OCI-M1 (cell line): Measurements from ENCODE around the gene TMEM8B.
"Not testable (repeated sequence)": the region's sequence is repeated elsewhere in the genome, so short reads cannot be mapped to it uniquely, and the experiment has no call there.

Experiments
- DNase-seq: peaks from one replicate; lab custom pipeline; 2025; lab: John Stamatoyannopoulos, UW

Gene TMEM8B

DNA sequence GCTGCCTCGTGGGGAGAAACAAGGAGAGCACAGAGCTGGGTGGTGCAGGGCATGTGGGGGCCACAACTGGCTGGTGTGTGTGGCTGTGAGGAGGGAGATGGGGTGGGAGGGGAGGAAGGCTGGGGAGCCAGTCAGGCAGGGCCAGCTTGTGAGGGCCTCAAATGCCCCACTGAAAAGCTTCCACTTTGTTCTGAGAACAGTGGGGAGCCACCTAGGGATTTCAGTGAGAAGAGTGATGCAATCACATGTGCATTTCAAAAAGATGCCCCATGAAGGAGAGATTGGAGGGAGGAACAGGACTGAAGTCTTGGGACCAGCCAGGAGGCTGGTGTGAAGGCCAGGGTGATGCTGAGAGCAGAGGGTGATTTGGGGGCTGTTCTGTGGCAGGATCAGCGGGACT lies 39.9 kb downstream of the TMEM8B start:
- no peak for DNase-seq

DNA sequence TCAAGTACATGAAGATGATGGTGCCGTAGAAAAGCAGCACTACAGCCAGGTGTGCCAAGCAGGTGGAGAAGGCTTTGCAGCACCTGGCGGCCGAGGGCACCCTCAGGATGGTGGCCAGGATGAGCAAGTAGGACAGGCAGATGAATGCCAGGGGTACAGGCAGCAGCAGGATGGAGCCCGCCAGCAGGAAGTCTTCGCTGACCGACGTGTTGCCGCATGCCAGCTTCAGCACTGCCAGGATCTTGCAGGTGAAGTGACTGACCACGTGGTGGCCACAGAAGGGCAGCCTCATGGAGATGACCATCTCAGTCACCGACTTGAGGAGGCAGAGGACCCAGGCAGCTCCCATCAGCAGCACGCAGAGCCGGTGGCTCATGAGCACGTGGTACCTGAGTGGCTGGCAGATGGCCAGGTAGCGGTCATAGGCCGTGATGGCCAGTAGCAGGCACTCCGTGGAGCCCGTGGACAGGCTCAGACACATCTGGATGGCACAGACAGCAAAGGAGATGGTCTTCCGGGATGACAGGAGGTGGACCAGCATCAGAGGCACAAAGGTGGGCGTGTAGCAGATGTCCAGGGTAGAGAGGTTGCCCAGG lies 40.7 kb downstream of the TMEM8B start:
- DNase-seq = no peak

DNA sequence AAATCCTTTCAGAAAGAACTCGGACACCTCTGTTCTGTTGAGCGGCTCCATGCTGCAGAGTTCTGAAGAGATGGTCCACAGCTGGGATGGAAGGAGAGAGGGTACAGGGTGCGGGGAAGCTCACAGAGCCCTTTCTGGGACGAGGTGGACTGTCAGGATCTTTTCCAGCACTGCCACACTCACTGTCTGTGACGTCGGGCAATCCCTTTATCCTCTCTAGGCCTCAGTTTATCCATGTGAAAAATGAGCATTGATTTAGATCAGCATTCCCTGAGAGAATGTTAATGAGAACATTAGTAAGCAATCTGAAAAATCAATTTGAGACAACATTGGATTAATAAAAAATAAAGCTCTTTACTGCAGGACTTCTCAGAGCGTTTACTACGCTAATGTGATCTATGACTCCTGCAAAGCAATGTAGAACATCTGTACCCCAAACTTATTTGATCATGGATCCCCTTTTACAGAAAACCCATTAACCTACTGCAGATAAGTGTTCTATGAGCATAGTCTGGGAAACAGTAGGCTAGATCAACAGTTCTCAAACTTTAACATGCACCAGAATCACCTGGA lies 41.4 kb downstream of the TMEM8B start, which contains the start of gene OR13J1:
TSS of gene OR13J1 (minus strand) at position 51 of the 573 bp plus-strand sequence. CDS start at position 51, 0 bp downstream.
- no peak for DNase-seq

DNA sequence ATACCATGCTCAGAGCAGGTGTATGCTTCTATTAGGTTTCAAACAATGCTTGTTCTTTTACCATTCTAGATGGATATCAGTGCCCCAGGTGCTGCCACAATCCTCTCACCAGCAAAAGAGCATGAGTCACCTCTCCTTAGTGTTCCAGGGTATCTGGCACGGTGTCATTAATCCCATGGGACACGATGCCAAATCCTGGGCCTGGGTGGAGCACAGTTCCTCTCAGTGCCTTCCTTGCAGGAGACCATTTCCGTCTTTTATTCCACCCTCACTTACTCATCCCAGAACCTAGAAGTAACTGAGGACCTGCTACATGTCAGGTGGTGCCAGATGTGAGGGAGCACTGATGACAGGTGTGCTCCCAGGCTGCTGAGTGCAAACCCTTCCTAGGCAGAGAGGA lies 42.5 kb downstream of the TMEM8B start:
- DNase-seq = no peak

- DNase-seq = no peak
Measured at GRCh38 chr9:35872505-35872904, 43.5 kb downstream of the TMEM8B start.

DNA sequence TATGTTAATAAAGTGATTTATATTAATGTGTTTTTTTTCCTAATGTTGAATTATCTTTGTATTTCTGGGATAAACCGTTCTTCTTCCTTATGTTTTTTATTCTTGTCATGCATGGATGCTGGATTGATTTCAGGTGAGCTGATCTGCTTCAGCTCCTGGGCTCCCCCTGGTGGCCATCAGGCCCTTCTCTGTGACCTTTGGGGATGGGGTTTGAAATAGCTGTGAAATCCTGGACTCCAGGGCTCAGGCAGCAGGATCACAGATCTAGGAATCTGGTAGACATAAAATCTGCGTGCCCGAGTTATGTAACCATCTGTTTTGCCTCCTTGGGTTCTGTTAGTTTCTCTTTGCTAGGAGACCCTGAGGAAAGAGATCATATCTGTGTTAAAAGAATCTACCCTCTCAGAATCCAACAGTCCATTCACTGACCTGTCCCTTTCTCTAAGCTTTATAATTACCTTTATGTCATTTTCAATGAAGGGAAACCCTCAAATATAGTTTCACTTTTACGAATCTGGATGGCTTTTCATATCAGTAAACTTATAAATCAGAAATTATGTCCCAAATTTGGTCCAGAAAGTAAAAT lies 53.3 kb downstream of the TMEM8B start:
- peak; percentile 74 for DNase-seq

DNA sequence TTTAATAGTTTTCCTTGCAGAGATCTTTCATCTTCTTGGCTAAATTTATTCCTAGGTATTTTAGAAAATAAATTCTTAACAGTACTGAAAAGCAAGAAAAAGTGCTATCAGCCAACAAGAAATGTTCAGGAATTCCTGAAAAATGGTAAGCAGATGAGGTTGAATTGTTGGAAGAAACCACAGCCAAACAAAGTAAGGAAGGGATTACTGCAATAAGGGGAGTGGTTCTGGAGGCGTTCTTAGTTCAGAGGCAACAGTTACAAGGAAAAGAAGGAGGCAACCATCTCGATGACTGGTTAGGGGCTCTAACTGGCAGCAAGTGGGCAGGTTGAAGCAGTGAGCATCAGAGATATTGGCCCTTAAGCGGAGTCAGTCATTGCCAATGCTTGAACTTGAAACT lies 54.0 kb downstream of the TMEM8B start:
- no peak for DNase-seq

DNA sequence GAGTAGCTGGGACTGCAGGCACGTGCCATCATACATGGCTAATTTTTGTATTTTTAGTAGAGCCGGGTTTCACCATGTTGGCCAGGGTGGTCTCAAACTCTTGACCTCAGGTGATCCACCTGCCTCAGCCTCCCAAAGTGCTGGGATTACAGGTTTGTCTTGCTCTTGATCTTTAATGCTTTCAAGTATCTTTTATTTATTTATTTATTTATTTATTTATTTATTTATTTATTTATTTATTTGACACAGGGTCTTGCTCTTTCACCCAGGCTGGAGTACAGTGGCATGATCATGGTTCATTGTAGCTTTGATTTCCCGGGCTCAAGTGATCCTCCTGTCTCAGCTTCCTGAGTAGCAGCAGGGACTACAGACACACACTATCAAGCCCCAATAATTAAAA lies 55.9 kb downstream of the TMEM8B start:
- not testable (repeated sequence) for DNase-seq

DNA sequence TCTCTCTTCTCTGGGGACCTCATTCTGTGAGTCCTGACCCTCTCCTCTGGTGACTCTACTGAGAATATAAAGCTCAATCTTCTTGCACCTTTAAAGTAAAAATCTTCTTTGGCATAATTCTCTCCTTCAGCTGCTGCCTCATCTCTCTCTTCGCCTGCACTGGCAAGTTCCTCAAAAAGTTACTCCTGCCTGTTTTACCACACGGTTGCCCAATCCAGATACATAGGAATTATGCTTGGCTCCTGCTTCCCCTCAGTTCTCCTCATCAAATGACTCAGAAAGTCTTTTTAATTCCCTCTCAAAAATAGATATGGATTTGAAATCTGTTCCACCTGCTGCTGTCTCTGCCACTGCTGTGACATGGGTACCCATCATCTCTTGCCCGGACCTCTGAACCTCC lies 62.6 kb downstream of the TMEM8B start:
- DNase-seq = peak; percentile 17

GRCh38 chr9:35892051-35892450 lies 63.0 kb downstream of the TMEM8B start:
- no peak for DNase-seq

DNA sequence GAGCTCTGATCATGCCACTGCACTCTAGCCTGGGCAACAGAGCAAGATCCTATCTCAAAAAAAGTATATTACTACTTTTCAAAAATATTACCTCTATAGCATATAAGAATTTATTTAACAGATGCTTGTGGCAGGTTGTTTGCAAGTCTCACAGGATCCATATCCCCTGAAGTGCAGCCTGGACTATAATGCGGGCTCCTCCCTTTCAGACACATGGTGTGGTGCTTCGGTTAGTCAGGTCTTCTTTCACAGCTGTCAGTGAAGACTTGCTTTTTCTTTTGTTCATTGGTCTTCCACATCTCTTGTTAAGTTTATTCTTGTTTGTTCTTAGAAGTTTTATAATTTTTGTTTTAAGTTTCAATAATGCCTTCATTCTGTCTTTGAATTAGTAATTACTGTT lies 67.5 kb downstream of the TMEM8B start:
- DNase-seq = no peak

DNA sequence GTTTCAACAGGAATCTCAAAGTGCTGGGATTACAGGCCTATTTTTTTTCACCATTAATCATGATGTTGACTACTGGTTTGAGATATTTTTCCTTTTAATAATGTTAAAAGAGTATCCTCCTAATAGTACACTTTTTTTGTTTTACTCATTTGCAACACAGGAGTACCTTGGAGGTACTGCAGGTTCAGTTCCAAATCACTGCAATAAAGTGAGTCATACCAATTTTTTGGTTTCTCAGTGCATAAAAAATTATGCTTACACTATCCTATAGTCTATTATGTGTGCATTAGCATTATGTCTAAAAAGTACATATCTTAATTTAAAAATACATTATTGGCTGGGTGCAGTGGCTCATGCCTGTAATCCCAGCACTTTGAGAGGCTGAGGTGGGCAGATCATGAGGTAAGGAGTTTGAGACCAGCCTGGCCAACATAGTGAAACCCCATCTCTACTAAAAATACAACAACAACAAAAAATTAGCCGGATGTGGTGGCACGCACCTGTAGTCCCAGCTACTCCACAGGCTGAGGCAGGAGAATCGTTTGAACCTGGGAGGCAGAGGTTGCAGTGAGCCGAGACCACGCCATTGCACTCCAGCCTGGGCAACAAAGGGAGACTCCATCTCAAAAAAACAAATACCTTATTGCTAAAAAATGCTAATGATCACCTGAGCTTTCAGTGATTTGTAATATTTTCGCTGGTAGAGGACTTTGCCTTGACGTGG lies 68.5 kb downstream of the TMEM8B start:
- not testable (repeated sequence) for DNase-seq

- DNase-seq = no peak
Measured at GRCh38 chr9:35898337-35898736, 69.3 kb downstream of the TMEM8B start.

- no peak for DNase-seq
Measured at GRCh38 chr9:35899021-35899420, 70.0 kb downstream of the TMEM8B start.

DNA sequence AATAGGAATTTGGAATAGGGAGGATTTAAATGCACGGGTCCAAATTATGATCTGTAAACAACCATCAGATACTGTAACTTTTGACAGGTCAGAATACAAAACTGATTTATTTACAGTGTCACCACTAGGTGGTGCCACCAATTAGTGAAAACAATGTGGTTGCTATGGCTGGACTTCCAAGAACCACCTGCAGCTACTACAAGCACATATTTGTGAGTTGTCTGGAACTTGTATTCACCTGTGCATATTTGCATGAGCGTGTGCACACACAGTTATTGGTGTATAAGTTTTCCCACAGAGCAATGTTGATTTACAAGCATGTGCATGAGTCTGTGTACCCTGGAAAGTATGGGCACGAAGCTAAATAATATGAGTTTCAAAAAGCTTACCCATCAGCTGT lies 74.0 kb downstream of the TMEM8B start:
- peak; percentile 74 for DNase-seq

DNA sequence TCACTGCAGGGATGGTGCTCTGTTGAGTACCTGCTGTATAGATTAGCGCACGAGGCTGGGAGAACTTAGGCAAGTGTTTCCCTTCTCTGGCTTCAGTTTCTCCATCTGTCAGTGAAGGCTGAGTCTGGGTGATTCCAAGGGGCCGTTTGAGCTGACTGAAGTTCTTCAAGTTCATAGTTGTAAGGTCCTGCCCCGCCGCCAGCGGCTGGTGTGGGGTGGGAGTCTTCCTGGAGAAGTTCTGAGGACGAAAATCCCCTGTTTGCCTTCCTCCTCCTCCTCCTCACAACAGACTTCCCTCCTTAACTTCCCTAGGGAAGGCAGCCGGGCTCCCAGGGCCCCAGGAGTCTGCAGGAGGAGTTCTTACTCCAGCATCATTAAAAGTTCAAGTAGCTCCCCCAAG lies 75.3 kb downstream of the TMEM8B start:
- DNase-seq = no peak

DNA sequence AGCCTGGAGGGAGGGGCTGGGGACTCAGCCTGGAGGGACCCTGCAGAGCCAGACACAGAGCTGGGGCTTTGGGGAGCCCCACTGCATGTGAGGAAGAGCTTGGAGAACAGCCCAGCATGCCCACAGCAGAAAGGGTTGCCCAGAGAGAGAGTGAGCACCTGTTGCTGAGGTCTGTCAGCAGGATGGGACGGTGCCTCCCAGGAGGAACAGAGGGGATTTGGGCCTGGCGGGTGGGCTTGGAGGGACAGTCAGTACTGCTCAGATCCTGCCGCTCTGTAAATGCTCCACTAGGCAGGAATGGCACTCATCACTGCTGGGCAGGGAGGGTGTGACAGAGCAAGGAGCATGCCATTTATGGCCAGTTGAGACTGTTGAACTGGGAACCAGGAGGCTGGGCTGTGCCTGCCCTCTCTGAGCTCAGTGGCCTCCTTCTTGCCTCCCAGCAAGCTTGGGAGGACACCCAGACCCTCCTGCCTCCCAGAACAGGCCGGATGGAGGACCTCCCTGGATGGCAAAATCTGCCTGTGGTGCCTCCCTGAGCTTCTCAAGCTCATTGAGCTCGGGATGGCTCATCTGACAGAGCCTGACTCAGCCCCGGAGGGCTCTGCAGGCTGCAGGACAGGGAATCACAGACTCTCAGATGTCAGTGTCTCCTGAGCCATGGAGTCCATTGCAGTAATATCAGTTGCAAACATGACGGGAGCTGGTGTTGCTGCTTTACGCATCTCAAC lies 76.2 kb downstream of the TMEM8B start:
- DNase-seq = no peak

DNA sequence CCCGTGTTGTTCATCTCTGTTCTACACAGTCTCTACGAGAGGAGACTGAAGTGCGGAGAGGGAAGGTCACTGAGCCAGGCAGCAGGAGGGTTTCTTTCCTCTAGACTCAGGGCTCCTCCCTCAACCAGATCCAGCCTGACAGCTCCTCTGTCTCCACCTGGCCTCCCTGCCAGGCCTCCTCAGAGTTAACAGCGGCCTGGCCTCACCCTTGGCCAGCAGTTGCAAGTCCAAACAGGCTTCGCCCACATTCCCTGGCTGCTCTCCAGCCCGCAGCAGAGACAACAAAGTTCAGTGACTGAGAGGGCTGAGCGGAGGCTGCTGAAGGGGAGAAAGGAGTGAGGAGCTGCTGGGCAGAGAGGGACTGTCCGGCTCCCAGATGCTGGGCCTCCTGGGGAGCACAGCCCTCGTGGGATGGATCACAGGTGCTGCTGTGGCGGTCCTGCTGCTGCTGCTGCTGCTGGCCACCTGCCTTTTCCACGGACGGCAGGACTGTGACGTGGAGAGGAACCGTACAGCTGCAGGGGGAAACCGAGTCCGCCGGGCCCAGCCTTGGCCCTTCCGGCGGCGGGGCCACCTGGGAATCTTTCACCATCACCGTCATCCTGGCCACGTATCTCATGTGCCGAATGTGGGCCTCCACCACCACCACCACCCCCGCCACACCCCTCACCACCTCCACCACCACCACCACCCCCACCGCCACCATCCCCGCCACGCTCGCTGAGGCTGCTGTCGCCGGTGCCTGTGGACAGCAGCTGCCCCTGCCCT lies 77.1 kb downstream of the TMEM8B start, which contains the start of gene HRCT1:
TSS of gene HRCT1 (plus strand) at position 291 of the 768 bp plus-strand sequence. CDS start at position 377, 86 bp downstream.
- no peak for DNase-seq

DNA sequence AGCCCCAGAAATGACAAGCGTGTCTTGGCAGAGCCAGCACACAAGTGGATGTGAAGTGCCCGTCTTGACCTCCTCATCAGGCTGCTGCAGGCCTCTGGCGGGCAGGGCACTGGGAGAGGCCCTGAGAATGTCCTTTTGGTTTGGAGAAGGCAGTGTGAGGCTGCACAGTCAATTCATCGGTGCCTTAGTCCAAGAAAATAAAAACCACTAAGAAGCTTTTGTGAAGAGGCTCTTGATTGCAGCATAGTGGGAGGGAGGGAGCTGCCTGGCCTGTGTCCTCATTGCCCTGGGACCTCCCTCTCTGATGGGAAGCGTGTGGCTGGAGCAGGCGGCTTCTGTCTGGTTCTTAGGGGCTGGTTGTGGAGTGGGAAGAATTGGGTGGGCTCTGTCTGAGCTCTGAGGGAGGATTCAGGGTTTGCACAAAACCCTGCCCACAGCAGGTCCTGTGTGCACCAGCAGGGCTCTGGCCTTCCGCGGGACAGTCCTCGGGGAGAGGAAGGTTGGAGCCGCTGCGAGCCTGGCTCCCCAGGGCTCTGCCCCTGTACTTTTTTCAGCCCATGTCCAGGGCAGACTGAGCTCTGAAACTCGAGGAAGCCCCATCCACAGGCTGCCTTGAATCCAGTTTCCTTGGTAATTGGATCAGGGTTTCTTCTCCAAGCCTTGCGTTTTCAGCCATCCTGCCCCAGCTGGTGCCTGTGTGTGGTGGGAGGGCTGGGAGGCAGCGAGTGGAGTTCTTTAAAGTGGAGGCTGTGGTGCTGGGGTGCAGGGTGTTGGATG lies 78.1 kb downstream of the TMEM8B start:
- no peak for DNase-seq

- DNase-seq = no peak
Measured at GRCh38 chr9:35907711-35908503, 78.9 kb downstream of the TMEM8B start.
